HG02798 (cell line): ENCODE measurements around the gene KRT84.

Experiments
- ATAC-seq: cut with Tn5 transposase; IDR thresholded peaks from one replicate; pipeline ENCODE4 v1.9.1; 2021; ENCODE audit warnings: mild to moderate bottlenecking; ENCODE audit not compliant: unreplicated experiment, poor library complexity

The KRT84 gene

GRCh38 chr12:52363111-52363679 lies 22.3 kb downstream of the KRT84 start:
- no peak for ATAC-seq

DNA sequence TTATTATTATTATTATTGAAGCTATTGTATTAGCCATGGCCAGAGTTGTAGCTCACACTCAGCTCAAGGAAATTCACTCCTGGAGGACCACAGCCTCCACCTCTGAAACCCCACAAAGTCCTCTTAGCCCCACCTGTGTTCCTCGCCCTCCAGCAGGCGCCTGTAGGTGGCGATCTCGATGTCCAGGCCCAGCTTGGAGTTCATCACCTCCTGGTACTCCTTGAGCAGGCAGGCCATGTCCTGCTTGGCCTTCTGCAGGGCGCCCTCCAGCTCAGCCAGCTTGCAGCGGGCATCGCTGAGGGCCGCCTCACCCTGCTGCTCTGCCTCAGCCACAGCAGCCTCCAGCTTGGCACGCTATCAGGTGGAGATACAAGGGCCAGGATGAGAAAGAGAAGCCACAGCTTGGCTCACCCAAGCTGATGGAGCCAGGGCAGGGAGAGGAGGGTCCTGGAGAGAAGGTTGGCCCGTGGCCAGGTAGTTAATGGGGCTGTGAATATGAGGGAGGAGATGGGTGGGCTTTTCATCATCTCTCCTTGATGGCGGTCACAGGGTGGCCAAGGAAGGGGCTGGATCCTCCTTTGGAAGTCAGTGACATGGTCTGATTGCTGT lies 23.2 kb downstream of the KRT84 start:
- ATAC-seq = no peak

GRCh38 chr12:52361553-52361952 lies 23.9 kb downstream of the KRT84 start:
- no peak for ATAC-seq

- no peak for ATAC-seq
Measured at GRCh38 chr12:52360663-52361271, 24.7 kb downstream of the KRT84 start.

DNA sequence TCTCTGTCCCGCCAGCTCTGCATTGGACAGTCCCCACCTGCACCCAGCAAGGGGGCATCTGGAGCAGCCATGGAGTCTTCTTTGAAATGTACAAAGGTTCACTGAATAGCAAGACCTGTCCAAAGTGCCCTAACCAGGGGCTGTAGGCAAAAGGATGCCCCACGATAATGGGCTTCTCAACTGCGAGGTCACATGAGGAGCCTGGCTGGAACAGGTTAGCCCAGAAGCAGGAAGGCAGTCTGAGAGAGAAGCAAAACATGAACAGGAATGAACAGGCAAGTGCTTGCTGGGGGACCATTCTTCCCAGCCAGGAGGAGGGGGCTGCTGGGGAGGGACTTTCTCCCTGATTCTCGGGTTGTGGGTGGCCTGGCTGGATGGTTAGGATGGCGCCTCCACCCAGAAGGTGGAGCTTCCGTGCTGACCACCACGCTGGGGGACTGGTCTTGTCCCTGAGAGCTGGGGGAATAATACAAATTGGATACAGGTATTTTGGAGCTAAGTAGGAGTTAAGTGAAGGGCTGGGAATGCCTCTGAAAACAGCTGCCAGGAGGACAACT lies 25.3 kb downstream of the KRT84 start:
- no peak for ATAC-seq

GRCh38 chr12:52359621-52360061 lies 25.8 kb downstream of the KRT84 start:
- no peak for ATAC-seq

DNA sequence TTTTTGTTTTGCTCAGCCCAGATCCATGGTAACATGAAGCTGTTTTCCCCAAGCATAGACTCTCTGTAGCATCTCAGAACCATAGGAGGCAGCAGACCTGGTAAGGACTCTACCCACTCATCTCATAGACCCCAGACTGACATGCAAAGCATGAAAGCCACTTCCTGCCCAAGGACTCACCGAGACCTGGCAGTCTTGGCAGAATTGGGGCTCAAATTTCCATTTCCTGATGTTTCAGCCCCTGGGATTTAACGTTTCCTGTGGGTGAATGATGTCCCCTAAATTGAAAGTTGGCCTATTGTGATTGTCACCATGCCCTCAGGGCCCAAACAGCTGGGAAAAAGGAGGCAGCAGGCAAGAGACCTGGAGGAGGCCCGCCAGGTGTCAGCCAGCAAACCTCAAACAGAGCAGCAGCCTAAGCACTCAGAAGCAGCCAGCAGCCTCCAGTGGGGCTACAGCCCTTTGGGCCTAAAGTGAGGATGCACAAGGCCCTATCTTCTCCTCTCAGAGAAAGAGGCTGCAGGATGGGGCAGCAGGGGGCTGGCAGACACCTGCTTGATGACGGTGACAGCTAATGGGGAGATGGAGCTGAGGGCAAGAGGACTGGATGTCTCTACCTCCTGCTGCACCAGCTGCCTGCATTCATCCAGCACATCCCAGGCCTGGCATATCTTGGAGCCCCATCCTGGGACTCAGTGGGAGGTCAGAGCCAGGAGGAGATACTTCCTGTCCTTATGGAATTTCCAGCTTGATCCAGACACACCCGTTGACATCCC lies 26.7 kb downstream of the KRT84 start:
- peak; percentile 86 for ATAC-seq

- ATAC-seq = no peak
Measured at GRCh38 chr12:52356762-52357580, 28.5 kb downstream of the KRT84 start.

GRCh38 chr12:52356031-52356761 lies 29.3 kb downstream of the KRT84 start:
- no peak for ATAC-seq

DNA sequence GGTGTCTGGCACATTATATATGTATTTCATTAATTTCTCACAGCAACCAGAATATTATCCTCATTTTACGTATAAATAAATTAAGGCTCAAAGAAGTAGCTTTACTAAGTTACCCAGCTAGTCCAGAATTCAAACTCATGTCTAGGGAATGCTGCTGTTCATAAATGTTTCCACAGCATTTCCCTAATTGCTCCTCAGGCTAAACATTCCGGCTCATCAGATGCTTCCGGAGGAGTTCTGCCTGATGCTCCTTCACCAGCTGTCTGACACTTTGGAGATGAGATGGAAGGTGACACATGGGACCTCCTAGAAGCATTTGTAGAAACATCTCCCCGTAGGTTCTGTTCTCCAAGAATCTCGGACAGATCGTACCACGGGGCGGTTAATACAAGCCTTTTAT lies 30.3 kb downstream of the KRT84 start:
- ATAC-seq = no peak

DNA sequence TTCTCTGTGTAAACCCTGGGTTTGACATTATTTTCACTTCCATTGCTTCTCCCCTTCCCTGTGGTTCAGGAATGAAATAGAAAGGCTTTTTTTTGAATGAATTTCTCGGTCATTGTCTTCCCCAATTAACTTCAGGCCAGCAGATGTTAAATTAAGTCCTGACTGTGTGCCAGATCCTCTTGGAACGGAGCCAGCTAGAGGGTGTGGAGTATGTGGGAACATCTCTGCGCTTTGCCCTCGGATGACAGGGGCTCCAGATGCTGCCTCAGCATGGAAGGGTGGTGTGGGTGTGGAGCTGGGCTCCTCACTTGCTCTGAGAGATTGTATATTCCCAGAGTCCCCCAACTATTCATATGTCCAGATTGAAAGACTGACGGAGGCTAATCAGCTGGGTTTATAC lies 31.3 kb downstream of the KRT84 start:
- ATAC-seq = no peak

DNA sequence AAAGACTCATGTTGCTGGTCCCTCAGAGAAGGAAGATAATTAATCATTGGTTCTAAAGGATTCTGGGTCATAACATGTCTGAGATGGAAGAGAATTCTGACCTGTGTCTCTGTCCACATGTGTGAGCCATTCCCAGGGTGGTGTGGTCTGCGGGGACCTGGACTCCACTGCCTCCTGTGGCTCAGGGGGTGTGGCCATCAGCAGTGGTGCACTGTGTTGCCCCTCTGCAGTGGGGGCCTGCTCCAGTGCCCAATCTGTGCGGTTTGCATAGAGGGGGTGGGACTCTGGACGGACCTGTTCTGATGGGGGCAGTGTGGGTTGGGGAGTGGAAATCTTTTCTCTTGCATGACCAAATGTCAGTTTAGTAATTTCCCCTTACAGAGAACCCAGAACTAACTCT lies 31.7 kb downstream of the KRT84 start:
- no peak for ATAC-seq

DNA sequence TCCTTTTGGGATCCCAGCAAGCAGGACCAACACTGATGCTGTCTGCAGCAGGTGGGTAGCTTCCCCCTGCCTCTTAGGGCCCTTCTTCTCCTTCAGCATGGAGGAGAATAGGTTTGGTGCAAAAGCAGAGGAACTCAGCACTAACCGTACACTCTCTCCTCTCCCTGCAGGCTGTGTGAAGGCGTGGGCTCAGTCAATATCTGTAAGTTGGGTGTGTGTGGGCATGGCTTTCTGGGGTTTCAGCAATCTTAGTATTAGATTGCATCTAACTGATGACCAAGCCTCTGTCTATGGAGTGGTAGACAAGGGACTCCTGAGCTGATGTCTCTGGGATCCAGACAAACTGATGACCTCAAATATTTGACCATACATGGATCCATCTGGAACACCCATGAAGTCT lies 32.5 kb downstream of the KRT84 start:
- no peak for ATAC-seq

GRCh38 chr12:52351196-52352059 lies 34.0 kb downstream of the KRT84 start:
- ATAC-seq = no peak

DNA sequence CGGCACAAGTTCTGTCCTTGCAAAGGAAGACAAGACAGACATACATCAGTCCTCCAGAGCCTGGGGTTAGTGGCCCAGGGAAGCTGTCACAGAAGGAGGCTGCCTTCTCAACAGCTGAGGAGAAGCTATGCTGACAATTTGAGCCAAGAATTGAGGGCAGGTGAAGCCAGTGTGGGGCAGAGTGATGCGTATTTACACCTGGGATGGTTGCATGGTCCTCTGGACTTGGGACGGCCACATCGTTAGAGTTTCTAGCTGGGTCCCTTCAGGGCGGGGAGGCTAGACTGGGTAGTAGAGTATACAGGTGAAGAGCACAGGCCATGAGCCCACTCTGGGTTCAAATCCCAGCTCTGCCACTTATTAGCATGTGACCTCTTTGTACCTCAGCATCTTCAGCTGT lies 34.7 kb downstream of the KRT84 start:
- no peak for ATAC-seq

GRCh38 chr12:52350021-52350620 lies 35.3 kb downstream of the KRT84 start:
- ATAC-seq = no peak

DNA sequence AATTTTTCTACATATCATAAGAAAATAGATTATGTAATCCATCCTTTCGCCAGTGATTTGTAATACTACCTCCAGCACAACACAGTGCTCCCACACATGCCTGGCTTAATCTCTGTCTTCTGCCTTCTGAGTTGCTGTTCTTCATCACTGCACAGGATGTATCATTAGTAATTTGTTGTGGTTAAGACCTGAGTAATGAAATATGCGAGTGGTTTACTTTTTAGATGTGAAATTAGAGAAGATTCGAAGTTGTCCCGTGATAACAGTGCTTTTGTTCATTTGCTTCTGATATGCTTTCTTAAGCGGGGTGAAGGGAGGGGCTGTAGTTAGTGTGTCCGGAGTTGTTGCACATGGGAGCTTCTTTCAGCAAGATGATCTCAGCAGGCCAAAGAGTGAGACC lies 36.3 kb downstream of the KRT84 start:
- ATAC-seq = no peak
